CD14-positive monocyte (primary cell): ENCODE measurements around the gene PRKAR1B. TPM values are rescaled to one million over a fixed set of nuclear protein-coding genes. Genes with fewer than 3 reads are reported as not detected.
"Not testable (repeated sequence)": the region's sequence is repeated elsewhere in the genome, so short reads cannot be mapped to it uniquely, and the experiment has no call there.

Source experiments
- DNase-seq, 3 donors: peaks; one replicate each; pipeline ENCODE4 v3.0.0-alpha.2; 2011 to 2022
- H2AFZ ChIP-seq: 2 replicates; pipeline ENCODE4 v1.6.0; 2012; ENCODE audit warnings: mild to moderate bottlenecking, low read depth, low read length, inconsistent platforms; ENCODE audit not compliant: insufficient read depth, poor library complexity, severe bottlenecking
- H3K27ac ChIP-seq, 2 donors: 1 replicate in 1 of 2; 2 replicates in 1 of 2; pipeline ENCODE4 v1.5.1; 2012 to 2013; ENCODE audit warnings: low read length in 2 of 2, control low read depth in 1 of 2, inconsistent platforms in 1 of 2, low read depth in 1 of 2, mild to moderate bottlenecking in 1 of 2
- H3K27me3 ChIP-seq, 2 donors: one replicate each; pipeline versions ENCODE4 v1.6.0 to v1.6.1; 2011 to 2013; ENCODE audit warnings: low read length in 2 of 2; ENCODE audit not compliant: control insufficient read depth in 2 of 2, insufficient read depth in 2 of 2
- H3K36me3 ChIP-seq, 2 donors: replicated peaks in 1 of 2; 1 replicate in 1 of 2; 2 replicates in 1 of 2; pipeline versions ENCODE4 v1.5.1 to v1.6.1; 2012 to 2013; ENCODE audit warnings: low read length in 2 of 2, control low read depth in 1 of 2, inconsistent platforms in 1 of 2, mild to moderate bottlenecking in 1 of 2; ENCODE audit not compliant: insufficient read depth in 2 of 2, control insufficient read depth in 1 of 2
- H3K4me1 ChIP-seq, 2 donors: 1 replicate in 1 of 2; 2 replicates in 1 of 2; pipeline versions ENCODE4 v1.5.1 to v1.6.1; 2012 to 2013; ENCODE audit warnings: low read length in 2 of 2, control low read depth in 1 of 2, inconsistent platforms in 1 of 2, mild to moderate bottlenecking in 1 of 2, moderate library complexity in 1 of 2; ENCODE audit not compliant: insufficient read depth in 2 of 2, control insufficient read depth in 1 of 2
- H3K4me2 ChIP-seq: replicated peaks from 2 replicates; pipeline ENCODE3; 2012; ENCODE audit warnings: low read length, moderate library complexity, mild to moderate bottlenecking; ENCODE audit not compliant: poor library complexity, severe bottlenecking; ENCODE audit errors: extremely low read depth
- H3K4me3 ChIP-seq, 3 experiments: fragments of 200-600 bp in 1 of 3; sonication (generic) in 1 of 3; replicated peaks in 1 of 3; 1 replicate in 2 of 3; 2 replicates in 1 of 3; pipeline ENCODE4 v1.5.1; 2011 to 2013; ENCODE audit warnings: low read length in 3 of 3, mild to moderate bottlenecking in 3 of 3, control low read depth in 2 of 3, low read depth in 2 of 3, inconsistent platforms in 1 of 3, moderate library complexity in 1 of 3
- H3K79me2 ChIP-seq: 2 replicates; pipeline ENCODE4 v1.6.0; 2012; ENCODE audit warnings: mild to moderate bottlenecking, control low read depth, inconsistent platforms, low read length, moderate library complexity; ENCODE audit not compliant: insufficient read depth
- H3K9ac ChIP-seq: 2 replicates; pipeline ENCODE4 v1.6.0; 2017; ENCODE audit warnings: low read length, mild to moderate bottlenecking; ENCODE audit not compliant: insufficient read depth, poor library complexity, severe bottlenecking
- H3K9me3 ChIP-seq, 2 donors: replicated peaks in 1 of 2; 1 replicate in 1 of 2; 2 replicates in 1 of 2; pipeline versions ENCODE4 v1.5.1 to v1.6.1; 2012 to 2013; ENCODE audit warnings: low read length in 2 of 2, control low read depth in 1 of 2; ENCODE audit not compliant: control insufficient read depth in 1 of 2, insufficient read depth in 1 of 2
- H4K20me1 ChIP-seq: 2 replicates; pipeline ENCODE4 v1.6.0; 2012; ENCODE audit warnings: mild to moderate bottlenecking, low read length, control low read depth, moderate library complexity; ENCODE audit not compliant: insufficient read depth
- H3K27ac Mint-ChIP-seq, 7 donors: one replicate each; pipeline ENCODE4 v1.8.0; 2020; ENCODE audit warnings: mild to moderate bottlenecking in 7 of 7, mixed read lengths in 7 of 7, moderate library complexity in 6 of 7, inconsistent platforms in 2 of 7
- H3K27me3 Mint-ChIP-seq, 3 donors: one replicate each; pipeline ENCODE4 v1.8.0; 2021 to 2022; ENCODE audit warnings: low read depth in 3 of 3, mild to moderate bottlenecking in 3 of 3, mixed read lengths in 3 of 3, moderate library complexity in 3 of 3, inconsistent platforms in 1 of 3
- H3K36me3 Mint-ChIP-seq, 2 donors: one replicate each; pipeline ENCODE4 v1.8.0; 2020; ENCODE audit warnings: mixed read lengths in 2 of 2, inconsistent platforms in 1 of 2, mild to moderate bottlenecking in 1 of 2
- H3K4me1 Mint-ChIP-seq: one replicate; pipeline ENCODE4 v1.8.0; 2020; ENCODE audit warnings: mild to moderate bottlenecking, mixed read lengths
- H3K4me3 Mint-ChIP-seq, 2 donors: one replicate each; pipeline ENCODE4 v1.8.0; 2020; ENCODE audit warnings: mild to moderate bottlenecking in 2 of 2, mixed read lengths in 2 of 2, moderate library complexity in 1 of 2
- H3K9me3 Mint-ChIP-seq, 7 donors: one replicate each; pipeline ENCODE4 v1.8.0; 2020 to 2022; ENCODE audit warnings: mixed read lengths in 7 of 7, mild to moderate bottlenecking in 6 of 7, moderate library complexity in 6 of 7, inconsistent platforms in 2 of 7
- CTCF ChIP-seq: fragments of 200-600 bp; IDR thresholded peaks from one replicate; pipeline ENCODE4 v1.8.0; 2022; ENCODE audit warnings: antibody characterized with exemption, mild to moderate bottlenecking
- WGBS: methylation state at CpG from one replicate; pipeline ENCODE4 v1.1.5; 2013; ENCODE audit warnings: missing lambda C conversion rate; ENCODE audit not compliant: insufficient coverage; 5-methylcytosine and 5-hydroxymethylcytosine counted together
- intact Hi-C, 2 donors: fragments of 100-400 bp; cut with micrococcal nuclease; formaldehyde crosslinking; loops; one replicate each; pipeline versions ENCODE4 v1.15.0 to v1.15.1; 2023
- polyA plus RNA-seq, 3 donors: library from polyadenylated mRNA; depleted of rRNA in 1 of 3; unstranded in 2 of 3; stranded (reverse) in 1 of 3; fragments of 300-500 nt in 2 of 3; fragments of >200 nt in 1 of 3; fragmentation: Illumina TruSeq in 2 of 3; gene quantifications; 1 replicate in 2 of 3; 2 replicates in 1 of 3; pipeline ENCODE4 v1.2.3, GENCODE V29; 2012 to 2021

PRKAR1B gene
- polyA plus RNA-seq, 3 donors, result 0.94 to 2.1 (median 1.1) TPM

GRCh38 chr7:745431-746154, 18.5 kb upstream of the PRKAR1B start:
- peaks cover 33 to 43% of the 10 kb centered on the region in 2 donors for H3K36me3 Mint-ChIP-seq
- H3K4me3 Mint-ChIP-seq, result no peak overlapping the region
- Histone ChIP-seq H3K9ac (no peak overlapping the region), H4K20me1 (no peaks in the 10 kb centered on the region), H2AFZ (no peak overlapping the region), H3K27ac (no peak overlapping the region), H3K36me3 (peaks cover 15 to 32% of the 10 kb centered on the region in 2 donors), H3K4me2 (no peak overlapping the region), H3K79me2 (no peaks in the 10 kb centered on the region), H3K4me3 (no peak overlapping the region), H3K4me1 (no peaks in the 10 kb centered on the region), H3K9me3 (peaks cover 0 to 3% of the 10 kb centered on the region in 2 donors), H3K27me3 (no peaks in the 10 kb centered on the region)
- WGBS, result 95% methylated on average over 18 of the region's 23 CpGs
- intact Hi-C loops, result no loop called here
- no peak for TF ChIP-seq CTCF
- no peak for DNase-seq
- H3K27ac Mint-ChIP-seq, result no peak overlapping the region
- H3K27me3 Mint-ChIP-seq, result peaks cover 0 to 2% (median 0%) of the 10 kb centered on the region in 3 donors
- H3K4me1 Mint-ChIP-seq, result no peaks in the 10 kb centered on the region
- H3K9me3 Mint-ChIP-seq, result peaks cover 0 to 3% (median 1%) of the 10 kb centered on the region in 7 donors

- Mint-ChIP-seq H3K27ac (no peak overlapping the region), H3K36me3 (peaks cover 34 to 41% of the 10 kb centered on the region in 2 donors), H3K4me1 (no peaks in the 10 kb centered on the region), H3K27me3 (peaks cover 0 to 2% (median 0%) of the 10 kb centered on the region in 3 donors), H3K4me3 (no peak overlapping the region), H3K9me3 (peaks cover 0 to 3% (median 1%) of the 10 kb centered on the region in 7 donors)
- Histone ChIP-seq H4K20me1 (no peaks in the 10 kb centered on the region), H3K4me3 (no peak overlapping the region), H3K9me3 (peaks cover 0 to 3% of the 10 kb centered on the region in 2 donors), H3K79me2 (no peaks in the 10 kb centered on the region), H3K27ac (no peak overlapping the region), H3K9ac (no peak overlapping the region), H3K4me1 (no peaks in the 10 kb centered on the region), H2AFZ (no peak overlapping the region), H3K27me3 (no peaks in the 10 kb centered on the region), H3K36me3 (peaks cover 20 to 33% of the 10 kb centered on the region in 2 donors), H3K4me2 (no peak overlapping the region)
- TF ChIP-seq CTCF, result no peak
- no peak for DNase-seq
- intact Hi-C loops, result no loop called here
- 97% methylated on average over 20 of the region's 20 CpGs for WGBS
These were observed 17.9 kb upstream of the PRKAR1B start for GRCh38 chr7:744854-745430.

- intact Hi-C loops, H3K4me2 ChIP-seq, H3K4me1 Mint-ChIP-seq, H4K20me1 ChIP-seq, H3K4me3 ChIP-seq, H3K27me3 ChIP-seq, H3K4me1 ChIP-seq, H3K9me3 ChIP-seq, H2AFZ ChIP-seq, DNase-seq, H3K27ac ChIP-seq, H3K27me3 Mint-ChIP-seq, H3K9ac ChIP-seq, H3K27ac Mint-ChIP-seq, H3K79me2 ChIP-seq, H3K9me3 Mint-ChIP-seq, H3K4me3 Mint-ChIP-seq: not testable (repeated sequence)
- H3K36me3 Mint-ChIP-seq, result peaks cover 38 to 45% of the 10 kb centered on the region in 2 donors
- peaks cover 20 to 33% of the 10 kb centered on the region in 2 donors for H3K36me3 ChIP-seq
- WGBS, result 100% methylated on average over 1 of the region's 5 CpGs
These were observed 17.0 kb upstream of the PRKAR1B start for GRCh38 chr7:744128-744520.
